Endothelial cell (in vitro differentiated cells): ENCODE measurements around the gene SPARCL1. TPM values are rescaled to one million over a fixed set of nuclear protein-coding genes. Genes with fewer than 3 reads are reported as not detected.

ENCODE experiments used
- DNase-seq: peaks from one replicate; pipeline ENCODE4 v3.0.0; 2021; ENCODE audit warnings: low spot score
- H3K27ac Mint-ChIP-seq: one replicate; pipeline ENCODE4 v1.8.0; 2021; ENCODE audit warnings: mixed read lengths, inconsistent platforms; ENCODE audit not compliant: unreplicated experiment
- H3K27me3 Mint-ChIP-seq: one replicate; pipeline ENCODE4 v1.8.0; 2021; ENCODE audit warnings: mild to moderate bottlenecking, moderate library complexity, mixed read lengths, inconsistent platforms; ENCODE audit not compliant: unreplicated experiment
- H3K36me3 Mint-ChIP-seq: one replicate; pipeline ENCODE4 v1.8.0; 2021; ENCODE audit warnings: mild to moderate bottlenecking, low read depth, mixed read lengths, inconsistent platforms; ENCODE audit not compliant: unreplicated experiment
- H3K4me1 Mint-ChIP-seq: one replicate; pipeline ENCODE4 v1.8.0; 2021; ENCODE audit warnings: mild to moderate bottlenecking, mixed read lengths, inconsistent platforms; ENCODE audit not compliant: unreplicated experiment
- H3K4me3 Mint-ChIP-seq: one replicate; pipeline ENCODE4 v1.8.0; 2021; ENCODE audit warnings: mild to moderate bottlenecking, mixed read lengths, inconsistent platforms; ENCODE audit not compliant: unreplicated experiment
- H3K9me3 Mint-ChIP-seq: one replicate; pipeline ENCODE4 v1.8.0; 2021; ENCODE audit warnings: mixed read lengths, inconsistent platforms; ENCODE audit not compliant: unreplicated experiment
- total RNA-seq: library from RNA; stranded (reverse); fragmentation: NEBNext Ultra II Directional; extraction: Animal tissue kit (Norgen Biotek cat#: 25700); gene quantifications from one replicate; pipeline ENCODE4 v1.2.1, GENCODE V29; 2021; ENCODE audit not compliant: unreplicated experiment
- TF ChIP-seq, protein P1 (sequence below): fragments of 200-600 bp; sonication (generic); IDR thresholded peaks from one replicate; pipeline ENCODE4 v1.5.0; 2021; ENCODE audit warnings: antibody characterized with exemption; ENCODE audit not compliant: unreplicated experiment

The SPARCL1 gene
- total RNA-seq, 1 donor from 2014 or later: 3.3 TPM

GRCh38 chr4:87525636-87526295 is 3.4 kb downstream of the SPARCL1 start:
- DNase-seq: no peak
- Mint-ChIP-seq H3K4me1 (peaks cover 10% of the 10 kb centered on the region), H3K4me3 (no peak overlapping the region), H3K27ac (no peak overlapping the region), H3K9me3 (no peaks in the 10 kb centered on the region), H3K36me3 (no peaks in the 10 kb centered on the region), H3K27me3 (no peaks in the 10 kb centered on the region)
- TF ChIP-seq, protein P1, sequence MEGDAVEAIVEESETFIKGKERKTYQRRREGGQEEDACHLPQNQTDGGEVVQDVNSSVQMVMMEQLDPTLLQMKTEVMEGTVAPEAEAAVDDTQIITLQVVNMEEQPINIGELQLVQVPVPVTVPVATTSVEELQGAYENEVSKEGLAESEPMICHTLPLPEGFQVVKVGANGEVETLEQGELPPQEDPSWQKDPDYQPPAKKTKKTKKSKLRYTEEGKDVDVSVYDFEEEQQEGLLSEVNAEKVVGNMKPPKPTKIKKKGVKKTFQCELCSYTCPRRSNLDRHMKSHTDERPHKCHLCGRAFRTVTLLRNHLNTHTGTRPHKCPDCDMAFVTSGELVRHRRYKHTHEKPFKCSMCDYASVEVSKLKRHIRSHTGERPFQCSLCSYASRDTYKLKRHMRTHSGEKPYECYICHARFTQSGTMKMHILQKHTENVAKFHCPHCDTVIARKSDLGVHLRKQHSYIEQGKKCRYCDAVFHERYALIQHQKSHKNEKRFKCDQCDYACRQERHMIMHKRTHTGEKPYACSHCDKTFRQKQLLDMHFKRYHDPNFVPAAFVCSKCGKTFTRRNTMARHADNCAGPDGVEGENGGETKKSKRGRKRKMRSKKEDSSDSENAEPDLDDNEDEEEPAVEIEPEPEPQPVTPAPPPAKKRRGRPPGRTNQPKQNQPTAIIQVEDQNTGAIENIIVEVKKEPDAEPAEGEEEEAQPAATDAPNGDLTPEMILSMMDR: no peak

DNA sequence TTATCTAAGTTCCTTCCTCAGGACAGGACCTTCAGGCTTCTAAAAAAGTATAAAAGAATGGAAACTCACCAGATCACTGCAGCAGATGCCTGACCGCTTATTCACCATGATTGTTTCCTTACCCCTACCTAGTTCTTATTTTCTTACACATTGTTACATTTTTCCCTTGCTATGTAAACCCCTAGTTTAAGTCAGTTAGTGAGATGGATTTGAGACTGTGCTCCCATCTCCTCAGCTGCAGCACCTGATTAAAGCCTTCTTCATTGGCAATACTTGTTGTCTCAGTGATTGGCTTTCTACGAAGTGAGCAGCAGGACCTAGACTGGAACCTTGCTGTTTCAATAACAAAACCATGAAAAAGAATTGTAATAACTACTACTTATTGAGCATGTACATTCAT is 4.7 kb downstream of the SPARCL1 start:
- Mint-ChIP-seq H3K4me3 (no peak overlapping the region), H3K36me3 (no peaks in the 10 kb centered on the region), H3K27me3 (no peaks in the 10 kb centered on the region), H3K9me3 (no peaks in the 10 kb centered on the region), H3K4me1 (peaks cover 5% of the 10 kb centered on the region), H3K27ac (no peak overlapping the region)
- no peak for DNase-seq
- TF ChIP-seq, protein P1: no peak

DNA sequence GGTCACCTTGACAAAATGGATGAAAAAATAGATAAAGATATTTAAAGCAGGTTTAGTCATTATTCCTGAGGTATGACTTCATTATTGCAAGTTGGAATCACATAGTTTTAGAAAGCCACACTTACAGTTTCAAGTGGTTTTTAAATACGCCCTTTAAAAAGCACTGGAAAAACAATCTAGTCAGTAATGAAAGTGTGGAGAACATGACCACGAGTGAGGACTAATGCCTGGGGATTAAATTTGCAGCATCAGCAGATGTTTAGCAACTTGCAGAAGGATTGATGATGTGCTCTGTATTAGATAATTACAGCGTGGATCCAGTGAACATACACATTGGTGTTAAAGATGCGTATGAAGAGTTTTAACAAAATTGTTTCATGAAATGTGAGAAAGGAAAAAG is 5.9 kb downstream of the SPARCL1 start:
- peaks cover 5% of the 10 kb centered on the region for H3K4me1 Mint-ChIP-seq
- TF ChIP-seq, protein P1: no peak
- no peak overlapping the region for H3K27ac Mint-ChIP-seq
- no peaks in the 10 kb centered on the region for H3K9me3 Mint-ChIP-seq
- H3K36me3 Mint-ChIP-seq: no peaks in the 10 kb centered on the region
- H3K4me3 Mint-ChIP-seq: no peak overlapping the region
- no peaks in the 10 kb centered on the region for H3K27me3 Mint-ChIP-seq
- DNase-seq: no peak

- Mint-ChIP-seq H3K4me3 (no peak overlapping the region), H3K27ac (no peak overlapping the region), H3K4me1 (peaks cover 5% of the 10 kb centered on the region), H3K27me3 (no peaks in the 10 kb centered on the region), H3K36me3 (no peaks in the 10 kb centered on the region), H3K9me3 (no peaks in the 10 kb centered on the region)
- TF ChIP-seq, protein P1: no peak
- DNase-seq: no peak
These were observed 7.3 kb downstream of the SPARCL1 start for GRCh38 chr4:87521757-87522374.

DNA sequence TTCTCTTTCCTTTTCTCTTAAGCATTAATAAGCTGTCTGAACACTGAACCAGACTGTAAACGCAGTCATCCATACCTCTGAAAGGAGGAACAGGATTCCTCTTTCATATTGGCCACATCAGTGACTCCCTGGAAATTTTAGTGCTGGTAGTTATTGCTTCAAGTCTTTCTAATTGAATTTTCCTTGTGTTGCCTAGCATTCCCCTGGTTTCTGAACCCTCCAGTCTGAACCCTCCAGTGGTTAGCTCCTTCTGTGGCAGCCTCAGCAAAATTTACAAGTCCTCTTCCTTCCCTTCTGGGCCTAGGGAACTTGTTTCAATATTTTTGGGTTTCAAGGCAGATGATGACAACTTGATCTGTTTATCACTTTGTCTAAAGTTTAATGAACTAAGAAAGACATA is 7.9 kb downstream of the SPARCL1 start:
- no peak overlapping the region for H3K4me3 Mint-ChIP-seq
- TF ChIP-seq, protein P1: no peak
- DNase-seq: no peak
- no peaks in the 10 kb centered on the region for H3K9me3 Mint-ChIP-seq
- H3K27me3 Mint-ChIP-seq: no peaks in the 10 kb centered on the region
- peaks cover 5% of the 10 kb centered on the region for H3K4me1 Mint-ChIP-seq
- no peak overlapping the region for H3K27ac Mint-ChIP-seq
- H3K36me3 Mint-ChIP-seq: no peaks in the 10 kb centered on the region
